Osteoblast (primary cell): ENCODE results near the gene FOXM1. TPM values are rescaled to one million over a fixed set of nuclear protein-coding genes. Genes with fewer than 3 reads are reported as not detected.

Source experiments
- DNase-seq: peaks from one replicate; pipeline ENCODE4 v3.0.0; 2011; ENCODE audit warnings: low spot score, mixed read lengths; ENCODE audit not compliant: insufficient read length; ENCODE audit errors: missing footprints
- H2AFZ ChIP-seq: 2 replicates; pipeline ENCODE4 v1.6.0; 2011; ENCODE audit warnings: mild to moderate bottlenecking, low read length
- H3K27ac ChIP-seq: 2 replicates; pipeline ENCODE4 v1.5.1; 2011; ENCODE audit warnings: mild to moderate bottlenecking, low read depth, low read length, moderate library complexity
- H3K27me3 ChIP-seq: 2 replicates; pipeline ENCODE4 v1.6.0; 2012; ENCODE audit warnings: mild to moderate bottlenecking, control low read depth, inconsistent platforms, low read length, moderate library complexity; ENCODE audit not compliant: insufficient read depth
- H3K36me3 ChIP-seq: 2 replicates; pipeline ENCODE4 v1.5.1; 2011; ENCODE audit warnings: mild to moderate bottlenecking, low read length, control low read depth, moderate library complexity; ENCODE audit not compliant: insufficient read depth
- H3K4me1 ChIP-seq: 2 replicates; pipeline ENCODE4 v1.5.1; 2011; ENCODE audit warnings: mild to moderate bottlenecking, low read length, control low read depth, moderate library complexity; ENCODE audit not compliant: insufficient read depth
- H3K4me2 ChIP-seq: 2 replicates; pipeline ENCODE4 v1.6.0; 2011; ENCODE audit warnings: mild to moderate bottlenecking, low read length; ENCODE audit not compliant: insufficient read depth
- H3K4me3 ChIP-seq: fragments of 200-600 bp; sonication (generic); 3 replicates; pipeline ENCODE4 v1.5.1; 2012; ENCODE audit warnings: mild to moderate bottlenecking, low read length, inconsistent platforms; ENCODE audit not compliant: insufficient read depth
- H3K79me2 ChIP-seq: 2 replicates; pipeline ENCODE4 v1.6.0; 2012; ENCODE audit warnings: mild to moderate bottlenecking, low read length, control low read depth, inconsistent platforms; ENCODE audit not compliant: insufficient read depth
- H3K9me3 ChIP-seq: 2 replicates; pipeline ENCODE4 v1.5.1; 2011; ENCODE audit warnings: low read depth, low read length, control low read depth
- H4K20me1 ChIP-seq: 2 replicates; pipeline ENCODE4 v1.6.0; 2012; ENCODE audit warnings: mild to moderate bottlenecking, low read length, control low read depth; ENCODE audit not compliant: insufficient read depth
- total RNA-seq: library from RNA; depleted of rRNA; stranded (reverse); fragments of >200 nt; gene quantifications from 2 replicates; pipeline ENCODE4 v1.2.3, GENCODE V29; 2012
- TF ChIP-seq, protein P1 (sequence below): IDR thresholded peaks from 2 replicates; pipeline ENCODE4 v1.5.1; 2011; ENCODE audit warnings: mild to moderate bottlenecking, low read depth, low read length, moderate library complexity; ENCODE audit errors: extremely low read depth

FOXM1 gene
- total RNA-seq, 1 donor, result 3.3 TPM

DNA sequence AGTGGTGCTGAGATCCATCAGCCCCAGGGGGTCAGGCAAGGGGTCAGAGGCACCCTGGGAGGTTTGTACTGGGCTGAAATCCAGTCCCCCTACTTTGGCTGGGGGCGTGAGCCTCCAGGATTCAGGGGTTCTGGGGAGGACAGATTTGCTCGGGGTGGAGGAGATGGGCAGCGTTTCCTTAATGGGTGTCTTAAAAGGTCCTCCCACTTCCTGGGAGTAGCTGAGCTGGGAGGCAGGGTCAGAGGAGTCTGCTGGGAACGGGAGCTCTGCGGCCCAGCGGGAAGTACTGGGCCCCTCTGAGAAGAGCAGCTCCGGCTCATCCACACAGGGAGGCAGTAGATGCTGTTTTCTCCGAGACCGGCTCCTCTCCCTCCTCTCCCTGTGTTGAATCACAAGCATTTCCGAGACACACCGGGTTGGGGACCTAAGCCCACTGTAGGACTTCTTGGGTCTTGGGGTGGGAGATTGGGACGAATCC lies 18.0 kb downstream of the FOXM1 start:
- Histone ChIP-seq H3K27me3 (no peaks in the 10 kb centered on the region), H3K36me3 (peaks cover 12% of the 10 kb centered on the region)

DNA sequence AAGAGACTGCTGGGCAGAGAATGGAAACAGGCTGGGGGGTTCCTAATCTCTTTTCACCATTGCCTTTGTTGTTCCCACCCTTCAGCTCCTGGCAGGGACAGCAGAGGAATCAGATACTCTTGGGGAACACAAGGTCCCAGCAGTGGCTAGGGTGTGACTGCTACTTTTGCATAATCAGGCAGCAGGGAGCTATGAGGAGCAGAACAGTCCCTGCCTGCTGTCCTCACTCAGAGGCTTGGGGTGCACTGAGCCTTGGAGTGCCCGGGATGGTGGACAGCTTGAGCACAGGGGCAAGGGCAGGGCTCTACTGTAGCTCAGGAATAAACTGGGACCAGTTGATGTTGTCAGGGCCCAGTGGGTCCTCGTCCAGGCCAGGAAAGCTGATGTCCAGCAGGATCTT lies 18.6 kb downstream of the FOXM1 start:
- Histone ChIP-seq H3K4me2 (no peak overlapping the region), H3K79me2 (no peaks in the 10 kb centered on the region), H2AFZ (no peak overlapping the region), H3K27me3 (no peaks in the 10 kb centered on the region), H3K36me3 (peaks cover 12% of the 10 kb centered on the region), H3K4me1 (no peaks in the 10 kb centered on the region), H3K4me3 (no peak overlapping the region), H3K9me3 (no peaks in the 10 kb centered on the region), H4K20me1 (no peaks in the 10 kb centered on the region), H3K27ac (no peak overlapping the region)
- no peak for DNase-seq
- TF ChIP-seq, protein P1, sequence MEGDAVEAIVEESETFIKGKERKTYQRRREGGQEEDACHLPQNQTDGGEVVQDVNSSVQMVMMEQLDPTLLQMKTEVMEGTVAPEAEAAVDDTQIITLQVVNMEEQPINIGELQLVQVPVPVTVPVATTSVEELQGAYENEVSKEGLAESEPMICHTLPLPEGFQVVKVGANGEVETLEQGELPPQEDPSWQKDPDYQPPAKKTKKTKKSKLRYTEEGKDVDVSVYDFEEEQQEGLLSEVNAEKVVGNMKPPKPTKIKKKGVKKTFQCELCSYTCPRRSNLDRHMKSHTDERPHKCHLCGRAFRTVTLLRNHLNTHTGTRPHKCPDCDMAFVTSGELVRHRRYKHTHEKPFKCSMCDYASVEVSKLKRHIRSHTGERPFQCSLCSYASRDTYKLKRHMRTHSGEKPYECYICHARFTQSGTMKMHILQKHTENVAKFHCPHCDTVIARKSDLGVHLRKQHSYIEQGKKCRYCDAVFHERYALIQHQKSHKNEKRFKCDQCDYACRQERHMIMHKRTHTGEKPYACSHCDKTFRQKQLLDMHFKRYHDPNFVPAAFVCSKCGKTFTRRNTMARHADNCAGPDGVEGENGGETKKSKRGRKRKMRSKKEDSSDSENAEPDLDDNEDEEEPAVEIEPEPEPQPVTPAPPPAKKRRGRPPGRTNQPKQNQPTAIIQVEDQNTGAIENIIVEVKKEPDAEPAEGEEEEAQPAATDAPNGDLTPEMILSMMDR, result no peak

More for the DNA sequence above, 18.0 kb downstream of the FOXM1 start:
- TF ChIP-seq, protein P1, result no peak
- H3K4me1 ChIP-seq, result no peaks in the 10 kb centered on the region
- no peaks in the 10 kb centered on the region for H3K9me3 ChIP-seq
- H3K79me2 ChIP-seq, result no peaks in the 10 kb centered on the region
- no peak overlapping the region for H3K4me3 ChIP-seq
- no peaks in the 10 kb centered on the region for H4K20me1 ChIP-seq
- DNase-seq, result no peak
- H3K4me2 ChIP-seq, result no peak overlapping the region
- H2AFZ ChIP-seq, result no peak overlapping the region
- H3K27ac ChIP-seq, result no peak overlapping the region

DNA sequence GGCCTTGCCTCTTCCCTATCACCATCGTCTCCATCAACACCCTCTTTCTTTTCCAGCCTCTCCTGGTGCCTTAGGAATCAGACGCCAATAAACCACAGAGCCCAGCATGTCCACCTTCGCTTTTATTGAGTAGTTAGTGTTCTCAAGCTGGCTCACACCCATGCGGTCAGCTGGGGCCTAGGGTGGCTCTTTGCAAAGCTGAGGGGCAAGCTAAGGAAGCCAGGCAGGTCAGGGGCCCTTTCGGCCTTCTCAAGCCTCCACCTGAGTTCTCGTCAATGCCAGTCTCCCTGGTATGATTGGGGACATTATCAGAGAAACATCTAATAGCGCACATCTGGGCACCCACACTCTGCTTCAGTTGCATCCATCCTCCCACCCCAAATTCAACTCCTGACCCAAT lies 19.4 kb downstream of the FOXM1 start:
- no peaks in the 10 kb centered on the region for H3K27me3 ChIP-seq
- TF ChIP-seq, protein P1, result no peak
- no peaks in the 10 kb centered on the region for H3K79me2 ChIP-seq
- H3K36me3 ChIP-seq, result peaks cover 5% of the 10 kb centered on the region
- DNase-seq, result no peak
- H3K4me3 ChIP-seq, result no peak overlapping the region
- no peak overlapping the region for H3K4me2 ChIP-seq
- H3K27ac ChIP-seq, result no peak overlapping the region
- no peaks in the 10 kb centered on the region for H4K20me1 ChIP-seq
- no peak overlapping the region for H2AFZ ChIP-seq
- no peaks in the 10 kb centered on the region for H3K4me1 ChIP-seq
- H3K9me3 ChIP-seq, result no peaks in the 10 kb centered on the region

DNA sequence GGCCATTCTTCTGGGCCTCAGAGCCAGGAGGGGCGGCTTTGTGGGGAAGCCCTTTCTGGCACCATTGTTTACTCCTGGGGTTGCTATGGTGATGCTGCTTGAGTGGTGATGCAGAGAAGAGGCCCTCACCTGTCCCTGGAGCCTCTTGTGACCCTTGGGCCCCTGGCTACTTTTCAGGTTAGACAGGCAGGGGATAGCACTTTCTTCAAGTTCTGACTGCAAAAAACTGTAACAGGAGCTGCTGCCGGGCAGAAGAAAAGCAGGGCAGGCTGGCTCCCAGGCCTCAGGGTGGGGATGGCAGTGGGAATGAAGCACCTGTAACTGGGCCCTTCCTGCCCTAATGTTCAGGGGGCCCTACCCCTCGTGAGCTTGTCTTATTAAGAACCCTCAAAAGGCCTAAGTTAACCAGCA lies 19.9 kb downstream of the FOXM1 start, which contains the start of gene TEX52:
Gene TEX52 (minus strand): TSS at position 19 of the 411 bp plus-strand sequence. CDS start 13 bp downstream, at position 6.
- TF ChIP-seq, protein P1, result no peak
- DNase-seq, result no peak
- Histone ChIP-seq H3K4me1 (no peaks in the 10 kb centered on the region), H3K4me2 (no peak within 1 kb of the TSS), H2AFZ (no peak within 1 kb of the TSS), H3K4me3 (no peak within 1 kb of the TSS), H4K20me1 (no peaks in the 10 kb centered on the region), H3K27ac (no peak within 1 kb of the TSS), H3K9me3 (no peaks in the 10 kb centered on the region), H3K27me3 (no peaks in the 10 kb centered on the region), H3K36me3 (peaks cover 5% of the 10 kb centered on the region), H3K79me2 (no peaks in the 10 kb centered on the region)
